ENCODE measurements around the gene VPS13C. TPM values are rescaled to one million over a fixed set of nuclear protein-coding genes. Genes with fewer than 3 reads are reported as not detected.

Gene VPS13C
- total RNA-seq, 1 donor from 2014 or later: 103 TPM

DNA sequence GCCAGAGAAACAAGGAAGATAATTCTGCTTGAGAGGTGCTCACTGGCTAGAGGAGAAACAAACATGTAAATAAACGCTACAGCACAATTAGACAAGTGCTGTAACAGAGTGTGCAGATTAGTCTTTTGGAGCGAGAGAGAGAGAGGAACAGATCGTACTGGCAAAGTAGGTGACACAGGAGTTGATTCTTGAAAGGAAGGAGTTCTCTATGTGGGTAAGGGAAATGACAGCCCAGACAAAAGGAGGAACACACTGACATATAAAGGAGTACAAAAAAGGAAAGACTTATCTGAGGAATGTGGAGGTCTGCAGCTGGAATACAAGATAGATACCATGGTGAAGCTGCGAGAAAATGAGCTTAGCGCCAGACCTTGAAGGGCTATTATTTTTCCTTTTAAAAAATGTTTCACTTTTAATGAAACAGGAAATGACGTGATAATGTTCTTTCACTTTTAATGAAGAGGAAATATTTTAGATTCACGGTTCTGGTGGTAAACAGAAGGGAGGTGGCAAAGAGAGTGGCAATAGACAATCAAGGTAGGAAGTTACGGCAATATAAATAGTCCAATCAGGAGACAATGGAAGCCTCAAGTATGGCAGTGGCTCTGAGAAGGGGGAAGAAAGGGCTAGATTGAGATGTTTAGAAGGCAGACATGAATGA is 202.9 kb downstream of the VPS13C start:
- peak; percentile 27 to 39 for DNase-seq (ENCODE audit: low read depth in 2 of 2)

DNA sequence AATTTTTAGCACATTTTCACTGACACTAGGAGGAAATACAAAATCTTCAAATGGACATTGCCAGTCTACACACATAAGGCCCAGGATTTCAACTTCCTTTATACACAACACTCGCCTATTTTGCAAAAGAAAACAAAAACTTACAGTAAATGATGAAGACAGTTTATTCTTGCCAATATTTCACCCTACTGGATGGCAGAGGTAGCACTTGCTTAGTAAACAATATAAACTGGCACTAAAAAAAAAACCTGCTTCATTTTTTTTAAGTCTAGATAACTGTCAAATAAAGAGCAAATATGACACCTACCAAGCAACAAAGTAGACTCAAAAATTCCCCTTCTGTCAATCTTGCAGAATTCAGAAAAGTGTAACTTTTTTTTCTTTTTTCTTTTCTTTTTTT is 204.0 kb downstream of the VPS13C start:
- no peak for DNase-seq (ENCODE audit: low read depth in 2 of 2)

DNA sequence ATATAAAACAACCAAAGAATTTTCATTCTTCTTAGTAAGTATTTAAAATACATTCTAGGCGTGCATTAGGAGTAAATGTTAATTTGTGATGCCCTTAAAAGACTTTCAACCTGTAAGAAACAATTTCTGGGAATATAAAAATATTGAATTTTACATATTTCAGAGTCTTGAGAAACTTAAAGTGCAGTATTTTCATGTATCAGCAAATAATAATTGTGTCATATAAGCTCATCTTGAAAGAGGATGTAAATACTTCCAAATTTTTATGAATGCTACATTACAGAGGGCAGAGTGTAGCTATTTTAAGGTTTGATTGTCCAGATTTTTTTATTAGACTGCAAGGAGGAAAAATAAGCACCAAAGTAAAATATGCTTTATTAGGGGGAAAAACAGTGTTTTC is 207.1 kb downstream of the VPS13C start:
- DNase-seq (ENCODE audit: low read depth in 2 of 2): no peak

- DNase-seq (ENCODE audit: low read depth in 2 of 2): no peak
Observed at GRCh38 chr15:61851955-61852354, 208.3 kb downstream of the VPS13C start.

- no peak for DNase-seq (ENCODE audit: low read depth in 2 of 2)
Observed at GRCh38 chr15:61849447-61849846, 210.8 kb downstream of the VPS13C start.

DNA sequence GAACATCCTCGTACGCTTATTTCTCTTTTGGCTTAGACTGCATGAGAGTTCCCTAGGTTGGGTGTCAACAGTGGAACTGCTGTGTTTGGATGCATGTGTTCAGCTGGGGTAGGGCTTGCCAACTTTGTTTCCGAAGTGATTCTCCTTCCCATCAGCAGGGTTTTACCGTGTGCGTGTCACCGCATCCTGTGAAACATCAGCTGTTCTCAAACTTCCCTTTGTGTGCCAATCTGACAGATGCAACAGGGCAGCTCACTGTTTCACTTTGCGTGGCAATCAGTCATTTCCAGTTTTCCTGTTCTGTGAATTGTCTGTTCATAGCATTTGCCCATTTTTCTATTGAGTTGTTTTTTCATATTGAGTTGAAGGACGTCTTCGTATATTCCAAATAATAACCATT is 218.8 kb downstream of the VPS13C start:
- peak; percentile 31 to 79 for DNase-seq (ENCODE audit: low read depth in 2 of 2)

- no peak for DNase-seq (ENCODE audit: low read depth in 2 of 2)
Observed at GRCh38 chr15:61840090-61840489, 220.2 kb downstream of the VPS13C start.

DNA sequence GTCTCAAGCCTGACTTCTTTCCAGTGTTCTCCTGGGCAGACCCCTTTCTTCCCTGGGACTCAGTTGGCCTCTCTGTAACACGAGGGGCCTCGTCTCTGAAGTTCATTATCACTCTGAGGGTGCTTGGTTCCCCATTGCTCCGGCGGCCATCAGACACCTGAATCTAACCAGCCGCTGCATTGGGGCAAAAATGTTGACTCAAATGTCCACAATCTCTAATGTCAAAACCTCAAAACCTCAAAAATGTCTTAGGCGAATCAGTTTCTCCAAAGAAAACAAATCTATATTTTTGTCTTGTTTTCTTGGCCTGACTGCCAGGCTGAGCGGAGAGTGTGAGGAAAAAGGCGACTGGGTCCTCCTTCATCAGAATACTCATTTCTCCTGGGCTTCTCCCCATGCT is 220.7 kb downstream of the VPS13C start:
- DNase-seq (ENCODE audit: low read depth in 2 of 2): no peak

DNA sequence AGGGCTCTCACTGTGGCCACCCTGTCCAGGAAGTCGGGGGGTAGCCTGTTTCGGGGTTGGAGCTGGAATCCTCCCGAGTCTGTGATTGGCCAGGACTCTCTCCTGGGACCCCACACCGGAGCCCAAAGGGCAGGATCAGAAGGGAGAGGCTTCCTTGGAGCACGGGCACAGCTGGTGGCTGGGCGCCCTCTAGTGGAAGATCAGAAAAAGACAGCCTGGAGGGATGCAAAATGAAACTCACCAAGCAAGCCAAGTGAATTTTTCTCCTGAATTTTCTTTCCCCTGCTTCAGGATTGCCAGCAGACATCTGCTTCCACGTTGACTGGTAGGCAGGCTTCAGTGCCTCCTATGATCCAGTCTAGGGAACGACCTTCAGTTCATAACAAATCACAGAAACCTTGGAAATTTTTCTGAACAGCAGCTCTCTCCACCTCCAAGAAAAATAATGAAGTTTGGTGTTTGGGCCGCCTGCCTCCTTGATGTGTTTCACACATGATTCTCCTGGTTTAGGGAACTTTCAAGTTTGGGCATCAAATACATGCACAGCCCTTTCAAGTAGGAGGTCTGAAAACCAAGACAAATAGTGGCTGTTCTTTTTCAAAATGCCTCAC is 224.6 kb downstream of the VPS13C start:
- DNase-seq (ENCODE audit: low read depth in 2 of 2): peak; percentile 55 to 63

- DNase-seq (ENCODE audit: low read depth in 2 of 2): no peak
Observed at GRCh38 chr15:61835029-61835428, 225.2 kb downstream of the VPS13C start.

- peak; percentile 80 to 85 for DNase-seq (ENCODE audit: low read depth in 2 of 2)
Observed at GRCh38 chr15:61834076-61834697, 226.1 kb downstream of the VPS13C start.

DNA sequence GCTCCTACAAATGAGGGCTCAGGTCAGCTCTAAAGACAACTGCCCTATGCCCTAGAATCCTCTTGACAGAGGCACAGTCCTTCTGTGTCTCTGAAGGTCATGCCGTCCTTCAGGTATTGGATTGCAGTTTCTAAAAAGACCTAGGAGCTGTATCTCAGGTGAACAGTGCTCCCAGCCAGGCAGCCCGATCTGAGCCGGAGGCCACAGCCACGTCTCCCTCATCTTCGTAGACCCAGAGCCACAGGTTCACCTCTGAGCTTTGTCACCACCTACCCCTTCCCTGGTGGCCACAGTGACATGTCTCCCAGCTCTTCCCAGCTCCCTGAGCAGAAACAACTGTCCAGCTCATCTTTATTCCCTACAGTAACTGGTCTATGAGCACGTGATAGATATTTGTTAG is 228.0 kb downstream of the VPS13C start:
- no peak for DNase-seq (ENCODE audit: low read depth in 2 of 2)

- DNase-seq (ENCODE audit: low read depth in 2 of 2): no peak
Observed at GRCh38 chr15:61831505-61831921, 228.7 kb downstream of the VPS13C start.

GRCh38 chr15:61830536-61831330 is 229.5 kb downstream of the VPS13C start:
- DNase-seq (ENCODE audit: low read depth in 2 of 2): no peak

DNA sequence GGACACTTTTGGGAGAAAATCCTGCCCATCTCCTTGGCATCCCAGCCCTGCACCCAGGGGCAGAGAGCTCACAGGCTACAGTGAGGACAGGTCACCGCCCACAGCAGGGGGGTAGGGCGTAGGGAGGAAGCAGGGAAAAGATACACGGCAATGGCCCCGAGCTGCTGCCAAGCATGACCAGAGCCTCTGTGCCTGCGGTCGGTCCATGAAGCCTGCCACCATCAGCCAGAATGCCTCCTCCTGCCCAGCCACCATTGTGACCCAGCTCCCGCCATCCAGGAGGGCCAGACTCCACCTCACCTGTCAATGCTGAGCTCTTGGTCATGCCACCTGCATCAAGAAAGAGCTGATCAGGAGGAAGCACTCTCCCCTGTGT is 230.7 kb downstream of the VPS13C start:
- DNase-seq (ENCODE audit: low read depth in 2 of 2): no peak

- DNase-seq (ENCODE audit: low read depth in 2 of 2): no peak
Observed at GRCh38 chr15:61828860-61829513, 231.3 kb downstream of the VPS13C start.

- no peak for DNase-seq (ENCODE audit: low read depth in 2 of 2)
Observed at GRCh38 chr15:61828008-61828407, 232.2 kb downstream of the VPS13C start.

- DNase-seq (ENCODE audit: low read depth in 2 of 2): no peak
Observed at GRCh38 chr15:61827131-61827530, 233.1 kb downstream of the VPS13C start.

DNA sequence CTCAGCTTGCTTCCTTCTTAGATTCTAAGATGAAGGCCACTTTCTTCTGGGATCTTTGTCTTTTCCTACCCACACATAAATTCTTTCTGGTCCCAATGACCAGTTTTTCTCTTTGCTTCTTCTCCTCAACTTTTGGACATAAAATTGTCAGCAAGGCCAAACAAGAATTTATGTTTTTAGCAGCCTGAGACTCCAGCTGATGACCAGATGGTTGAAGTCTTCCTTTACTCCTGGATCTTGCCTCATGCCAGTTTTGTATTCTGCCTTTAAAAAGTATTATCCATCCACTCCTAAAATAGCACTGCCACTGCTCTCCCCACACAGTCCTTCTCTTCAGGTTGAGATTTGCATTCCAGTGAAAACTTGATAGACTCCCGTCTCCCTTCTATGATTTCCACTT is 236.0 kb downstream of the VPS13C start:
- DNase-seq (ENCODE audit: low read depth in 2 of 2): no peak

- no peak for DNase-seq (ENCODE audit: low read depth in 2 of 2)
Observed at GRCh38 chr15:61822511-61822910, 237.7 kb downstream of the VPS13C start.

- no peak for DNase-seq (ENCODE audit: low read depth in 2 of 2)
Observed at GRCh38 chr15:61820951-61821350, 239.3 kb downstream of the VPS13C start.

DNA sequence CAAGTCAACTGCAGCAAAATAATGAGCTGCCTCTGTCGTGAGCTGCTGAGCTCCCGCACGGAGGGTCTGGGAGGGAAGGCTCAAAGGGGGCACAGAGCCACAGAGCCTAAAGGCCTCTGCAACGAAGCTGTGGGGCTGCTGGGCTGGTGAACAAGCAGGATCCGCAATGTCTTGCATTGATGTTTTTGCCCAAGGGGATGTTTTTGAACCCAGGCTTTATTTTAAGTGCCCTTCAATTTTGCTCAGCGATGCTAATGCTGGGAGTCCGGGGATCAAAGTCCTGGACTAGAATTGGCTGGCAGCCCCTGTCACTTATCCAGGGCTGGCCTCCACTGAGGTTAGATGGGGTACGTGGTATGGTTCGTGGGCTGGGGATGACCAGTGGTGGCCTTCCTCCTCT is 240.0 kb downstream of the VPS13C start:
- no peak for DNase-seq (ENCODE audit: low read depth in 2 of 2)

Data from lung microvascular endothelial cell (primary cell).